ENCODE measurements around the gene ZBTB21.

GRCh38 chr21:41971891-41972290, 38.3 kb downstream of the ZBTB21 start:
- no peak for TF ChIP-seq CTCF (IDR thresholded peaks at IDR 0.05; ENCODE audit: low read depth, low read length)
- TF ChIP-seq EZH2phosphoT487 (IDR thresholded peaks at IDR 0.05; ENCODE audit: low read depth), result no peak

Data from OCI-LY3 (cell line).